Stimulated activated CD4-positive, alpha-beta T cell treated with anti-CD3 and anti-CD28 coated beads, Interleukin-2, amount 100 ng/mL, for 24 hours (primary cell): ENCODE data around the gene MYLK3.

Experiments used
- DNase-seq, 2 donors: peaks; one replicate each; pipeline ENCODE4 v3.0.0-alpha.2; 2020

The MYLK3 gene

DNA sequence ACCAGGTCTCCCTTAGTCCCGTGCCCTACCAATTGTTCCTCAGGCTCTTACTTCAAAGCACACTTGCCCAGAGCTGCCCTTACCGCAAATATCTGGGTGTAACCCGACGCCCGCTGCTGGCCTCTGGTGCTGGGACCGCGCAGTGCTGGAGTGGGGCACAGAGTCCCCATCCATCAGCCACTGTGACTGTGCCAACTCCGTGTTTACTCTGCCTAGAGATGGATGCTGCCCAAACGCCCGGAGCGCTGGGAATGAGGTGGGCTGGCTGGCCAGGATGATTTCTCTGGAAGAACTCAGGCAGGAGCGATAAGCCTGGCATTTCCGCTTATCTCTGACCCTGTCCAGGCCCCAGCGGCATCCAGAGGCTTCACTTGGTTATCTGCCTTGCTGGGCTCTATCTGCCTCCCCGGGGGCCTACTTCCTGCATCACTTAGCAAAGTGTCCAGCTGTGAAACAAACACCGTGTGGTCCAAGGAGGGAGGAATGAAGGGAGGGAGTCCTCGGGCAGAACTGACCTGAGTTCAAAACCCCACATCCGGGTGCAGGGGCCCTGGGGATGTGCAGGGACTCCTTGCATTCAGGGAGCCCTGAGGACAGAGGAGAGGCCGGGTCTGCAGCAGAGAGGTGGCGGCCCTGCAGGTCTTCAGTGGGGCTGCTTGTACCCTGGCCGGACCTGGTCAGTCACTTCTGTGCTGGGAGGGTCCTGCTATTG, 9.4 kb upstream of the MYLK3 start:
- DNase-seq, result no peak

DNA sequence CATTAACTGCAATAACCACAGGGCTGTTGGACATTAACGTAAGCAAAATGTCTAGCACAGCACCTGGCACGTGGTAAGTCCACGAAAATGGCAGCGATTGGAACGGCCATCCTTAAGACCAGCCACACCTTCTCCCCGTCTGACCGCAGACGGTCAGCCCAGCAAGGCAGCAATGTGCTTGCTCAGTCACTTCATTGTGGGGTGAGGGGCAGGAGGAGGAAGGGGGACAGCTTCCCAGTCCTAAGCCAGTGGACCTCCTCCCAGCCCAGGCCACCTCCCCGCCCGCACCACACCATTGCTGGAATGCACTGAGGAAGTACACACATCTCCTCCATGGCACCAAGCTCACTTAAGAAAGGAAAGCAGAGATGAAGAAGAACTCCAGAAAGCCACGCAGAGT, 8.6 kb upstream of the MYLK3 start:
- no peak for DNase-seq

- no peak for DNase-seq
These were observed 4.9 kb upstream of the MYLK3 start for GRCh38 chr16:46753015-46753414.

GRCh38 chr16:46751381-46751780, 3.2 kb upstream of the MYLK3 start:
- no peak for DNase-seq

DNA sequence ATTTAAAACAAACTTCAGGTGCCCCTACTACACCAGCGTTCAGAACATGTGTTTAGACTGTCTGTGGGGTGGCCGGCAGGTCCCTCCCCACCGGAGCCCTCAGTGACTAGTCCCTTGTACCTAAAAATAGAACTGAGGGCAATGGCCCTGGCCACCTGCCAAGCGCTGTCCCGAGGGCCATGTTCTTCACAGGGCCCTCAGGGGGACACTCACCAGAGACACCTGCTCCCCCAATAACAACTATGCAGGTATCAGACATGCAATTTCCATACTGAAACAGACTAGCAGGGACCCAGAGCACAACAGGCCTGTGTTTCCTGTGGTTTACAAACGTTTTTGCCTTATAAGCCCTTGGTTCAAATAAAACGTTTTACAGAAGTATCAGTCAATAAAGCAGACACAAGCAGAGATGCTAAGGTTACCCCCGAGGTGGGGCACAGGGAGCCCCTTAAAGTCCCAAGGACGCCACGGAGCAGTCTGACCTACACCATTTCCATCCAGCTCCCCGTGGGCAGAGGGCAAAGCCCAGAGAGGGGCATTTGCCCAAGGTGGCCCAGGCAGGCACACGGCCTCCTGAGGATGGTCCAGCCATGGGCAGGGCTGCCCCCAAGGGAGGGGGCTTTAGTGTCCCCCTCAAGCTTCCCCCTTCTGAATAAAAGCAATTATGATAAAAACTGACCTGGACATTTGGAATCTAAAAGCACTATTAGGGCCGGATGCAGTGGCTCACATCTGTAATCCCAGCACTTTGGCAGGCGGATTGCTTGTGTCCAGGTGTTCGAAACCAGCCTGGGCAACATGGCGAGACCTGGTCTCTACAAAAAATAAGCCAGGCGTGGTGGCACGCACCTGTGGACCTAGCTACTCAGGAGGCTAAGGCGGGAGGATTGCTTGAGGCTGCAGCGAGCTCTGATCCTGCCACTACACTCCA, 896 bp upstream of the MYLK3 start:
- no peak for DNase-seq

GRCh38 chr16:46746821-46747776, 1.0 kb downstream of the MYLK3 start:
- DNase-seq, result no peak

- DNase-seq, result no peak
These were observed 2.5 kb downstream of the MYLK3 start for GRCh38 chr16:46745617-46746016.

DNA sequence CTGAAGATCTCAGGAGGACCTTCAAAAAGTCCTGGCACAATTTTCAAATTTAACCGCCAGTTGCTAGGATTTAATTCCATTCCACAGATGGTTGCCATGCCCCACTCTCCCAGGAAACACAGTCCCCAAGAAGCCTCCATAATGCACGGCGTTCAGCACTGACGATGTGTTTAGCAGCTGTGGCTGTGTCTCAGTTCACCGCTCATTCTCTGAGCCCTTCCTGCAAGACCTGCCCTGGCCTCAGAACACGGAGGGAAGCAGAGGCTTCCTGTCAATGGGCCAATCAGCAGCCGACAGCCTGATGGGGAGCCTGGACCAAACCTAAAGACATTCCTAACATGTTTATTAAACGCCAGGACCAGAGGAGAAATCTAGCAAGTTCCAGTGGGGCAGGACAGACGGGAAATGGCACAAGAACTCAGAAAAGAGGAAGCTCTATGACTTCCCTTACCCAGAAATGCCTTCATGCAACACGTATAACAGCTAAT, 4.9 kb downstream of the MYLK3 start:
- no peak for DNase-seq

DNA sequence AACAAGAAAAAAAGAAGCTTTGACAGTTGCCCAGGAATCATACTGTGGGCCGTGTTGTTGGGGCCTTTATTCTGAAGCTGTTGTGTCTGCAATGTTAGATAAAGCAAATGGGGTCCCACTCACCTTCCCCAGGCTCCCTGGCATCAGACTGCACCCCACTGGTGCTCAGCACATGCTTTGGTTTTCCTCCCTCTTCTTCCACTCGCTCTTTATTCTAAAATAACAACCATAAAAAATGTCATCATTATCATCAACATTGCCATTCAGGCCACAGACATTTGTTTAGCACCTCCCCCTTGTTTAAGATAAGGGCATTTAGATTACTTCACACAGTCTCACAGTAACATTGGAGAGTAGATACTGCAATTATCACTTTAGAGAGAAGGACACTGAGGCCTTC, 8.2 kb downstream of the MYLK3 start:
- no peak for DNase-seq

- no peak for DNase-seq
These were observed 10.4 kb downstream of the MYLK3 start for GRCh38 chr16:46737621-46738214.

- no peak for DNase-seq
These were observed 11.4 kb downstream of the MYLK3 start for GRCh38 chr16:46736695-46737094.

- no peak for DNase-seq
These were observed 14.8 kb downstream of the MYLK3 start for GRCh38 chr16:46733319-46733830.

GRCh38 chr16:46732561-46732960, 15.6 kb downstream of the MYLK3 start:
- DNase-seq, result no peak

GRCh38 chr16:46731691-46732555, 16.2 kb downstream of the MYLK3 start:
- no peak for DNase-seq

DNA sequence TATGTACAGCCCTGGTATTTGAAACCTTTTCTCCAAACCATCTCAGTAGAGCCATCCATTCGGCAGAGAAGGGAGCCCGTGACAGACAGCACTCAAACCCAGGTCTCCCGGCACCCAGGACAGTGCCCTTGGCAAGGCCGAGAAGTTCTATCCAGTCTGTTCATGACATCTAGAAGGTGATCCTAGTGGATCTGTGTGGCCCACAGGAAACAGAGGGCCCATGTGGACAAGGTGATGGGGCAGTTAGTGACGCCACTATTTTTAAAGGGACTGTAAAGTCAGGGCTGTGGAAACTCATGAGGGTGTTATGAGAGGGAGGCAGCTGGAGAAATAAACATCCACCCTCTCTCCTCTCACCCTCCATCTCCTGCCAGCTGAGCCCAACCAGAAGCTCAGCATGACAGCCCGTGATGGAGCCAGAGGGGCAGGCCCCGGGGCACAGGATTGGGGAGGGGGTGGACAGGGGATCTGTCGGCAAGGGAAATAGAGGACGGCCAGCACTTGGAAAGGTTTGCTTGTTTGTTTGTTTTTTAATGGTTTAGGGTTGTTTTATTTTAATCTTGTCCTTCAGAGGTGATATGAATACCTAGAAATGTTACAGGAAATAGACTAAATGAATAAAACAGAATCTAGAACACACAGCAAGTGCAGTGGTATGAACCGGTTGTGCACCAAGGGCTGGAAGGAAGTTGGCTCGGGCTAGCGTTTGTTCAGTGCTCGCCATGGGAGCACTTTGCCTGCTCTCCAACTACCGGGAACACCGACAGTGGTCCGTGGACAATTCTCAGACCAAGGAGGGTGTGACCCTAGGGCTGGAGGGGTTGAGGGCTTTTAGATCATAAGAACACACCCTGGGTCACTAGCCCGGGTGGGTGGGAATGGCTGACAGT, 17.1 kb downstream of the MYLK3 start:
- DNase-seq, result no peak

DNA sequence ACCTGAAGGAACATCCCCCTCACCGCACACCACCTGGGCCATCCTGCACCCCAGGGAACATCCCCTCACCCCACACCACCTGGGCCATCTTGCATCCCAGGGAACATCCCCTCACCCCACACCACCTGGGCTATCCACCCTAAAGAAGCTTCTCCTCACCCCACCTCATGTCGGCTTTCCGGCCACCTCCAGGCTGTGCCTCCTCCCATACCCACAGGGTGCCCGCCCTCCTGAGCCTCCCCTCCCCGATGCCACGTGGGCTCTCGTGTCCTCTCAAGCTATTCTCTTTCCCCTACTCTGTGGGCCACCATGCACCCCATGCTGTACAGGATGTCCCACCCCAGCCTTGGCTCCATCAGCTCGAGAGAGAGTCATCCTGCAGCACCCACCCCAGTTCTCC, 18.0 kb downstream of the MYLK3 start:
- no peak for DNase-seq

GRCh38 chr16:46729326-46729995, 18.7 kb downstream of the MYLK3 start:
- DNase-seq, result no peak

DNA sequence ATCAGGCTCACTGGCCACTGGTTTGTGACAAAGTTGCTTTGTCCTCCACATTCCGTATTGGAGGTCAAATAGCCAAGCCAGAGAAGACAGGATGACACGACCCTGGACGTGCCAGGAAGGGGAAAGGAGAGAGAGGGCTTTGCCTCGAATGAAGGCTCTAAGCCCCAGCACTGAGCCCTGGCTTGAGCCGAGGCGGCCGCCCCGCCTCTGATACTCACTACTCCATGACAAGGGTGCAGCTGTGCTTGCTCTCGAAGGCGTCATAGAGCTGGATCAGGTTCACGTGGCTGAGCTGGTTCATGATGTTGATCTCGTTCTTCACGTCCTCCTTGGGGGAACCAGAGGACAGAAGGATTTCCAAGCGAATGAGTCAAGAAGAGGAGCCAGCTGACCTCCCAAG, 19.3 kb downstream of the MYLK3 start:
- DNase-seq, result no peak

- DNase-seq, result no peak
These were observed 20.5 kb downstream of the MYLK3 start for GRCh38 chr16:46727630-46728029.

DNA sequence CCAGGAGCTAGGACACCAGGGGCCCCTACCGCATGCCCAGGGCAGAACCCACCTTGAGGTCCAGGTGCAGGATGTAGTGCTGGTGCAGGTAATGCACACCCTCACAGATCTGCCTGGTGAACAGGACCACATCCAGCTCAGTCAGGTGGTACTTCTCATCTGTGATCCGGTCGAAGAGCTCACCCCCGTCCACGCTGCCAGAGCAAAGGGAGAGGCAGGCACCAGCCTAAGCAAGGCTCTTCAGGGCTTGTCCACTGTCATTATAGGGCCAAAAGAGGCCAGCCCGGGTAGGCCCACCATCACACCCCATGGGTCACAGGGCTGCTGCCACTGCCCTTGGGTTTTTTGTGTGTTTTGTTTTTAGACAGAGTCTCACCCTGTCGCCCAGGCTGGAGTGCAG, 21.0 kb downstream of the MYLK3 start:
- no peak for DNase-seq
